Colonic mucosa (tissue), 4 donors: ENCODE data around the gene KIF13A. TPM values are rescaled to one million over a fixed set of nuclear protein-coding genes. Genes with fewer than 3 reads are reported as not detected.

Experiments used
- DNase-seq: peaks from one replicate; pipeline ENCODE4 v3.0.0-alpha.2; 2020
- H3K27ac ChIP-seq: fragments of 200-600 bp; one replicate; pipeline ENCODE4 v1.8.0; 2021
- H3K27me3 ChIP-seq: fragments of 200-600 bp; one replicate; pipeline ENCODE4 v1.8.0; 2021
- H3K36me3 ChIP-seq: fragments of 200-600 bp; one replicate; pipeline ENCODE4 v1.8.0; 2021
- H3K4me1 ChIP-seq: fragments of 200-600 bp; one replicate; pipeline ENCODE4 v1.8.0; 2021; ENCODE audit warnings: mild to moderate bottlenecking
- H3K4me3 ChIP-seq: fragments of 200-600 bp; one replicate; pipeline ENCODE4 v1.8.0; 2021
- H3K9ac ChIP-seq, 2 donors: one replicate each; pipeline ENCODE4 v1.7.0; 2013; ENCODE audit warnings: control low read depth in 2 of 2, low read depth in 2 of 2, low read length in 2 of 2
- H3K9me3 ChIP-seq: fragments of 200-600 bp; one replicate; pipeline ENCODE4 v1.8.0; 2021
- CTCF ChIP-seq: fragments of 200-600 bp; IDR thresholded peaks from one replicate; pipeline ENCODE4 v1.8.0; 2022; ENCODE audit warnings: antibody characterized with exemption, mild to moderate bottlenecking
- intact Hi-C: fragments of 100-400 bp; cut with DNase I; formaldehyde crosslinking; loops from one replicate; pipeline ENCODE4 v1.14.1; 2022
- total RNA-seq, 2 donors: library from RNA; stranded (reverse); fragmentation: NEBNext Ultra II Directional in 1 of 2; extraction: Animal tissue kit (Norgen Biotek cat#: 25700) in 1 of 2; gene quantifications; one replicate each; pipeline ENCODE4 v1.2.1, GENCODE V29; 2021
- donor health status: healthy.
- donor health status: DM: no; HTN: no; CAD: no.
- donor health status: DM: no; HTN: no; CAD: no.

The KIF13A gene
- total RNA-seq, 2 donors from 2014 or later: 43.7 to 54.0 TPM

DNA sequence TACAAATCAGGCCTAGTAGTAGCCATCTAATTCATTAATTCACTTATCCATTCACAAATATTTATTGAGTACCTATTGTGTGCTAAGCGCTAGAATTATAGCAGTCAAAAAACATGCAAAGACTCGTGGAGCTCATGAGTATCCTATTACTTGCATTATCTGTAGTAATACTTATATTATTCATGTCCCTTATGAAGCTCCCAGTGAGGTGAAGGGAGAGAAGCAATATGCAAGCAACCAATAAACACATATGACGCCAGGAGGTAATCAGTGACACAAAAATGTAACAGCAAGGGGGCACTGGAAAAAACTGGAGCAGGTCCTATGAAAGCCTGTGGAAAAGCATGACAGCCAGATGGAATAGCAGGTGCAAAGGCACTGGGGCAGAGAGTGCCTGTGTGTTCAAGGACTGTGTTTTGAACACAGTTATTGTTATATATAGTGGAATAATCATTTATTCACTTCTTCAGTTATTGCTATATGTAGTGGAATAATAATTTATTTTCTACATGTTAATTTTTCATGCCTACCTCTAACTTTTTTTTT, 109.5 kb downstream of the KIF13A start:
- Histone ChIP-seq H3K9me3 (no peaks in the 10 kb centered on the region), H3K4me3 (no peak overlapping the region), H3K9ac (no peak overlapping the region), H3K27ac (no peak overlapping the region), H3K36me3 (no peaks in the 10 kb centered on the region), H3K4me1 (no peaks in the 10 kb centered on the region), H3K27me3 (no peaks in the 10 kb centered on the region)
- TF ChIP-seq CTCF: no peak
- intact Hi-C loops: no loop called here
- DNase-seq: no peak

DNA sequence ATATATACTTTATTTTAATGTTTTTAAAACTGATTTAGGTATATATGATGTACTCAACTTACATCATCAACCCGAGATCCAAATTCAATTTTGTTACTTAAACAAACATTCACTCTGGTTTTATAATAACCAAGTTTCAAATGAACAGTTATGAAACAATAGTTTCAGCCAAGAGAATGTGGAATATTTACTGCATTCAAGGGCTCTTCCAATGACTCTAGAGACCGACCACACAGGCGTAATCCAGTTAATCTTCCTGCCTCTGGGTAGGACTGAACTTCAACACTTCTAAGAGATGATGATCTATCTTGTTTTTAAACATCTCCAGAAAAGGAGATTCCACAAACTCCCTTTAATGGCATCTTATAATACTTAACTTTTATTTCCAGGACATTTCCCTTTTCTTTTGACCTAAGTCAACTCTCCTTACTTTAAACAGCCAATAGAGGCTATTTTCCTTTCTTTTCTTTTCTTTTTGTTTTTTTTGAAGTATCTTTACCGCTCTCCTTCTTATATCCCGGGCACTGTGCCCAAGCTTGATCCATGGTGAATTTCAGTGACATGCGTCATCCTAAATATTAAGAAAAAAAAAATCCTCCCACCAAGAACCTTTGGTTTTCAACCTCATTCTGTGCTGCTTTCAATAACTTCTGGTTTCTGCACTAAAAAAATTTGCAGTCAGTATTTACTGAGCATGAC, 110.1 kb downstream of the KIF13A start:
- no peak overlapping the region for H3K27ac ChIP-seq
- no peak overlapping the region for H3K9ac ChIP-seq
- no peak for DNase-seq
- no peak overlapping the region for H3K4me3 ChIP-seq
- intact Hi-C loops: no loop called here
- H3K4me1 ChIP-seq: no peaks in the 10 kb centered on the region
- no peak for TF ChIP-seq CTCF
- no peaks in the 10 kb centered on the region for H3K36me3 ChIP-seq
- no peaks in the 10 kb centered on the region for H3K27me3 ChIP-seq
- H3K9me3 ChIP-seq: no peaks in the 10 kb centered on the region

DNA sequence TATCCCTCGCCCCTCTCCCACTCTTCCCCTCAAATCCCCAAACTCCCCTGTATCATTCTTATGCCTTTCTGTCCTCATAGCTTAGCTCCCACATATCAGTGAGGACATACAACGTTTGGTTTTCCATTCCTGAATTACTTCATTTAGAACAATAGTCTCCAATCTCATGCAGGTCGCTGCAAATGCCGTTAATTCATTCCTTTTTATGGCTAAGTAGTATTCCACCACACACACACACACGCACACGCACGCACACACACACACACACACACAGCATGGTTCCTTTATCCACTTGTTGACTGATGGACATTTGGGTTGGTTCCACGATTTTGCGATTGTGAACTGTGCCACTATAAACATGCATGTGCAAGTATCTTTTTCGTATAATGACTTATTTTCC, 112.7 kb downstream of the KIF13A start:
- H3K4me1 ChIP-seq: no peaks in the 10 kb centered on the region
- no peaks in the 10 kb centered on the region for H3K9me3 ChIP-seq
- no peak overlapping the region for H3K27ac ChIP-seq
- no peaks in the 10 kb centered on the region for H3K36me3 ChIP-seq
- DNase-seq: no peak
- intact Hi-C loops: no loop called here
- no peak overlapping the region for H3K4me3 ChIP-seq
- no peak for TF ChIP-seq CTCF
- H3K9ac ChIP-seq: no peak overlapping the region
- H3K27me3 ChIP-seq: no peaks in the 10 kb centered on the region

- intact Hi-C loops: no loop called here
- H3K36me3 ChIP-seq: no peaks in the 10 kb centered on the region
- H3K9ac ChIP-seq: no peak overlapping the region
- no peak for DNase-seq
- no peak for TF ChIP-seq CTCF
- no peaks in the 10 kb centered on the region for H3K27me3 ChIP-seq
- H3K4me1 ChIP-seq: no peaks in the 10 kb centered on the region
- H3K9me3 ChIP-seq: no peaks in the 10 kb centered on the region
- no peak overlapping the region for H3K27ac ChIP-seq
- H3K4me3 ChIP-seq: no peak overlapping the region
Observed at GRCh38 chr6:17872908-17873307, 114.5 kb downstream of the KIF13A start.

DNA sequence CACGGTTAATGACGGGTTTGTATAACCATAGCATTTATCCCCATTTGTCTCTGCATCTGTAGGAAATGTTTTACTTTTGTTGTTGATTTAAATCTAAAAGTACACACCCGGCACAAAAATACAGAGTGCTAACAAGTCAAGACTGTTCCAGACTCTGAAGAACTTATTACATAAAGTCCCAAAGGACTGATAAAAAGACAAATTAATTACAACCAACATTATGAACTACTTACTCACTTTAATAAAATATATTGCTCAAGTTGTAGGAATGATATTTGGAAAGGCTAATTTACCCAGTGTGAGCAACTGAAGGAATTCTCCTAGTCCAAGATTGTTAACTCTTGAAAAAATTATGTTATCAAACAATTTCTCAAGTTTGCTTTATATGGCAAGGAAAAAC, 115.6 kb downstream of the KIF13A start:
- no peak overlapping the region for H3K27ac ChIP-seq

More for the DNA sequence above, 115.6 kb downstream of the KIF13A start:
- H3K36me3 ChIP-seq: no peaks in the 10 kb centered on the region
- H3K4me3 ChIP-seq: no peak overlapping the region
- H3K9me3 ChIP-seq: no peaks in the 10 kb centered on the region
- no peaks in the 10 kb centered on the region for H3K4me1 ChIP-seq
- no peaks in the 10 kb centered on the region for H3K27me3 ChIP-seq
- no peak overlapping the region for H3K9ac ChIP-seq
- intact Hi-C loops: no loop called here
- TF ChIP-seq CTCF: no peak
- no peak for DNase-seq
